GM21717 (cell line): ENCODE measurements around the gene TLCD4.
"Not testable (repeated sequence)": the region's sequence is repeated elsewhere in the genome, so short reads cannot be mapped to it uniquely, and the experiment has no call there.

Experiments
- ATAC-seq: cut with Tn5 transposase; IDR thresholded peaks from one replicate; pipeline ENCODE4 v1.9.1; 2021; ENCODE audit warnings: mild to moderate bottlenecking, moderate library complexity; ENCODE audit not compliant: unreplicated experiment

Gene TLCD4

GRCh38 chr1:95145493-95145892 lies 28.3 kb downstream of the TLCD4 start:
- ATAC-seq, result no peak

GRCh38 chr1:95146637-95147036 lies 29.5 kb downstream of the TLCD4 start:
- ATAC-seq, result peak; percentile 44

GRCh38 chr1:95154096-95154495 lies 36.9 kb downstream of the TLCD4 start:
- no peak for ATAC-seq

- not testable (repeated sequence) for ATAC-seq
These were observed 48.4 kb downstream of the TLCD4 start for GRCh38 chr1:95165569-95165968.
